Measurements from ENCODE around the gene NINL. TPM values are rescaled to one million over a fixed set of nuclear protein-coding genes. Genes with fewer than 3 reads are reported as not detected.

The NINL gene
- total RNA-seq, 2 experiments from 2014 or later: 2.1 to 2.3 TPM

DNA sequence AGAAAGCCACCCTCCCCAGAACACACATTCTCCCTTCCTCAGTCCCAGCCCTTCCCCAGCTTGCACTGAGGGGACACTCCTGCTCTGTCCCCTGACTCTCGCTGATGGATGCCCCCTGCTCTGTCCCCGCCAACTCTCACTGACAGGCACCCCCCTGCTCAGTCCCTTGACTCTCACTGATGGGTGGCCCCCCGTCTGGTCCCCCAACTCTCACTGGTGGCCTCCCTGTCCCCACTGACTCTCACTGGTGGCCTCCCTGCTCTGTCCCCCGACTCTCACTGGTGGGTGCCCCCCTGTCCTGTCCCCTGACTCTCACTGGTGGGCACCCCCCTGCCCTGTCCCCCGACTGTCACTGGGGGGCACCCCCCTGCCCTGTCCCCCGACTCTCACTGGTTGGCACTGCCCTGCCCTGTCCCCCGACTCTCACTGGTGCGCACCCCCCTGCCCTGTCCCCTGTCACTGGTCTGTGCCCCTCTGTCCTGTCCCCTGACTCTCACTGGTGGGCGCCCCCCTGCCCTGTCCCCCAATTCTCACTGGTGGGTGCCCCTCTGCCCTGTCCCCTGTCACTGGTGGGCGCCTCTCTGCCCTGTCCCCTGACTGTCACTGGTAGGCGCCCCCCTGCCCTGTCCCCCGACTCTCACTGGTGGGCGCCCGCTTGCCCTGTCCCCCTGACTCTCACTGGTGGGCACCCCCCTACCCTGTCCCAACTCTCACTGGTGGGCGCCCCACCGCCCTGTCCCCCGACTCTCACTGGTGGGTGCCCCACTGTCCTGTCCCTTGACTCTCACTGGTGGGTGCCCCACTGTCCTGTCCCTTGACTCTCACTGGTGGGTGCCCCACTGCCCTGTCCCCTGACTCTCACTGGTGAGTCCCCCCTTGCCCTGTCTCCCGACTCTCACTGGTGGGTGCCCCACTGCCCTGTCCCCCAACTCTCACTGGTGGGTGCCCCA, 116.9 kb downstream of the NINL start:
- H3K9me3 Mint-ChIP-seq (ENCODE audit: low read depth): no peaks in the 10 kb centered on the region
- H3K27me3 Mint-ChIP-seq: no peaks in the 10 kb centered on the region

GRCh38 chr20:25467441-25467840, 117.9 kb downstream of the NINL start:
- CTCF ChIA-PET: no interaction called here
- no peaks in the 10 kb centered on the region for H3K9me3 Mint-ChIP-seq (ENCODE audit: low read depth)

More for the DNA sequence above, 116.9 kb downstream of the NINL start:
- ATAC-seq (no peak), DNase-seq (no peak)
- H3K4me3 Mint-ChIP-seq: no peak overlapping the region
- H3K36me3 Mint-ChIP-seq: no peaks in the 10 kb centered on the region
- H3K4me1 Mint-ChIP-seq: no peaks in the 10 kb centered on the region
- H3K27ac Mint-ChIP-seq: no peak overlapping the region
- CTCF ChIA-PET: no interaction called here

GRCh38 chr20:25466846-25467245, 118.5 kb downstream of the NINL start:
- CTCF ChIA-PET: no interaction called here
- Mint-ChIP-seq H3K27me3 (no peaks in the 10 kb centered on the region), H3K27ac (no peak overlapping the region), H3K9me3 (ENCODE audit: low read depth) (no peaks in the 10 kb centered on the region), H3K4me3 (no peak overlapping the region), H3K4me1 (no peaks in the 10 kb centered on the region), H3K36me3 (no peaks in the 10 kb centered on the region)
- DNase-seq: no peak
- ATAC-seq: no peak

More at GRCh38 chr20:25467441-25467840, 117.9 kb downstream of the NINL start:
- no peaks in the 10 kb centered on the region for H3K4me1 Mint-ChIP-seq
- H3K4me3 Mint-ChIP-seq: no peak overlapping the region
- ATAC-seq (no peak), DNase-seq (no peak)
- no peaks in the 10 kb centered on the region for H3K36me3 Mint-ChIP-seq
- no peaks in the 10 kb centered on the region for H3K27me3 Mint-ChIP-seq
- no peak overlapping the region for H3K27ac Mint-ChIP-seq

GRCh38 chr20:25465243-25466135, 119.8 kb downstream of the NINL start:
- H3K27me3 Mint-ChIP-seq: no peaks in the 10 kb centered on the region
- H3K4me1 Mint-ChIP-seq: no peaks in the 10 kb centered on the region
- no peak overlapping the region for H3K27ac Mint-ChIP-seq
- H3K36me3 Mint-ChIP-seq: no peaks in the 10 kb centered on the region
- H3K9me3 Mint-ChIP-seq (ENCODE audit: low read depth): no peaks in the 10 kb centered on the region
- DNase-seq: no peak
- ATAC-seq: no peak
- CTCF ChIA-PET: no interaction called here
- no peak overlapping the region for H3K4me3 Mint-ChIP-seq

DNA sequence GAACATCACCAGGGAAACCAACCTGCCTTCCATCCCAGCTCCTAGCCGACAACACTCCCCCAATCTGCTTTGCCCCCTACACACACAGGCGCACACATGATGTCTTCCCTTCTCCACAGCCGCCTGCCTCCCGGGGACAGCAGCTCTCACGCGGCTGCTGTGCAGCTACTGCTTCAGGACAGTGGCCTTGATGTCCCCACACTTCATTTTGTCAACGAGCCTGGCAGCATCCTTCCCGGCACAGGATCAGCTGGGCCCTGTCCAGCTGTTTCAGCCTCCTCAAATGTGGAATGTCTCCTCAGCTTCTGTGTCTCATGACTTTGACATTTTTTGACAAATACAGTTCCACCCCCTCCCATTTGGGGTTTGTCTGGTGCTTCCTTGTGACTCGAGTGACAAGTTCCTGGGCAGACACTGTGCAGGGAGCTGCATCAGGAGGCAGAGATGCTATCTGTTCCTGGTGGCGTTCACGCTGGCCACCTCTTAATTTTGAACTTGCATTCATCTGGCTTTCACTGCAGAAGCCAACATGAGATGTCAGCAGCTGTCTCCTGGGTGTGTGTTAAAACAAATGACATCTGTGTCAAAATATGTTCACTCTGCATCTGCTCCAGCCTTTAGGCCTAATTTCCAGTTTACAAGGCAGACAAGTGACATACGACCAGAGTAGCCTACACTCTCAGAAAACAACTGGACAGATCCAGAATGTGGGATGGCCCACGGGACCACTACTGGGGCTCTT, 120.7 kb downstream of the NINL start:
- no peaks in the 10 kb centered on the region for H3K36me3 Mint-ChIP-seq
- H3K27me3 Mint-ChIP-seq: no peaks in the 10 kb centered on the region
- ATAC-seq (no peak), DNase-seq (no peak)
- no peaks in the 10 kb centered on the region for H3K9me3 Mint-ChIP-seq (ENCODE audit: low read depth)
- H3K4me3 Mint-ChIP-seq: no peak overlapping the region
- no peaks in the 10 kb centered on the region for H3K4me1 Mint-ChIP-seq
- H3K27ac Mint-ChIP-seq: no peak overlapping the region
- CTCF ChIA-PET: no interaction called here

DNA sequence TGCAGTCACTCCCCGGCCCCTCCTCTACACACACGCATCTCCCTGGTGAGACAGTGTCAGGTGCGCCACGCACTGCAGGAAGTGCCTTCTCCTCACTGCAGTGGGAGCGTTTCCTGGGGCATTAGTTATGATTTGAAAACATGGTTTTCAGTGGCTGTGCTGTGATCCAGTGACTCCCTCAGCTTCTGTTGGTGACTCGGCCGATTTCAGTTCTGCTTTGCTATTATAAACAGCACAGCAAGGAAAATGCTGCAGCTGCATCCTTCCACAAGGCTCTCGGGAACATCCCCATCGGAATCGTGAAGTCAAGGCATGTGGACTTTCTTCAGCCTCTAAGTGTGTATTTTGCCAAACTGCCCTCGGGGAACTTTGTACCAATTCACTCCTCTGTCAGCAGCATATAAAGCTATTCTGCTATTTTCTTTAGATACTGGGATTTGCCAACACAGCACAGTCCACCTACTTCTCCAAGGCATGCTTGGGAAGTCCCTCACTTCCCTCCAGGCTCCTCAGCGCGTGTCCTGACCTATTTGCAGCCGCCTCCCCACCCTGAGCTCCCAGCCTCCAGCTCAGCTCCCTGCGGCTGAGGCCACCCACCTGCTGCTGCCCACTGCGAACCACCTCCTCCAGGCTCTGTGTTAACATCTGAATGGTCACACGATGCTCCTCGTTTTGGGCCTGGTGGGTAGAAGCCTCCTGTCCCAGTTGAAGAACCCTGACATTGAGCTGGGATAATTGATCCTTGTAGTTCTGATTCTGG, 123.4 kb downstream of the NINL start:
- no peak overlapping the region for H3K4me3 Mint-ChIP-seq
- DNase-seq: no peak
- H3K27ac Mint-ChIP-seq: no peak overlapping the region
- H3K9me3 Mint-ChIP-seq (ENCODE audit: low read depth): no peaks in the 10 kb centered on the region
- CTCF ChIA-PET: no interaction called here
- no peaks in the 10 kb centered on the region for H3K36me3 Mint-ChIP-seq
- no peaks in the 10 kb centered on the region for H3K27me3 Mint-ChIP-seq
- H3K4me1 Mint-ChIP-seq: no peaks in the 10 kb centered on the region
- ATAC-seq: no peak

DNA sequence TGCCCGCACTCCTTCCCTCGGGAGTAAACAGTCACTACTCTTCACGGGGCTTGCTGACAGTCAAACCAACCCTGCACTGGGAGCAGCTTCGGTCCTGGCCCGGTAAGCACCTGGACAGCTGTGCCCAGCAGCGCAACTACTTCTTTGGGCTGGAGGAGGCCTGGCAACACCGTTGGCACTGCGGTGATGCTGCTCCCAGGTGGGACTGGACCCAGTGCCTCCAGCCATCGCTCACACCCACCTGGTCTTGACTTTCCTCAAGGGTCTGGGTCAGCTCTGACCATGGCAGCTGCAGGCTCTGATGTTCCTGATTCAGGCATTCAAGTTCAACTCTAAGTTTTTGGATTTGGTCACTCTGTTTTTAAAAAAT, 124.1 kb downstream of the NINL start:
- Mint-ChIP-seq H3K9me3 (ENCODE audit: low read depth) (no peaks in the 10 kb centered on the region), H3K27me3 (no peaks in the 10 kb centered on the region), H3K27ac (no peak overlapping the region), H3K36me3 (no peaks in the 10 kb centered on the region), H3K4me3 (no peak overlapping the region), H3K4me1 (no peaks in the 10 kb centered on the region)
- CTCF ChIA-PET: no interaction called here
- no peak for ATAC-seq
- DNase-seq: no peak

GRCh38 chr20:25460566-25461280, 124.6 kb downstream of the NINL start:
- Mint-ChIP-seq H3K36me3 (no peaks in the 10 kb centered on the region), H3K27me3 (no peaks in the 10 kb centered on the region), H3K4me1 (no peaks in the 10 kb centered on the region), H3K4me3 (no peak overlapping the region), H3K27ac (no peak overlapping the region), H3K9me3 (ENCODE audit: low read depth) (no peaks in the 10 kb centered on the region)
- DNase-seq (no peak), ATAC-seq (no peak)
- CTCF ChIA-PET: no interaction called here

DNA sequence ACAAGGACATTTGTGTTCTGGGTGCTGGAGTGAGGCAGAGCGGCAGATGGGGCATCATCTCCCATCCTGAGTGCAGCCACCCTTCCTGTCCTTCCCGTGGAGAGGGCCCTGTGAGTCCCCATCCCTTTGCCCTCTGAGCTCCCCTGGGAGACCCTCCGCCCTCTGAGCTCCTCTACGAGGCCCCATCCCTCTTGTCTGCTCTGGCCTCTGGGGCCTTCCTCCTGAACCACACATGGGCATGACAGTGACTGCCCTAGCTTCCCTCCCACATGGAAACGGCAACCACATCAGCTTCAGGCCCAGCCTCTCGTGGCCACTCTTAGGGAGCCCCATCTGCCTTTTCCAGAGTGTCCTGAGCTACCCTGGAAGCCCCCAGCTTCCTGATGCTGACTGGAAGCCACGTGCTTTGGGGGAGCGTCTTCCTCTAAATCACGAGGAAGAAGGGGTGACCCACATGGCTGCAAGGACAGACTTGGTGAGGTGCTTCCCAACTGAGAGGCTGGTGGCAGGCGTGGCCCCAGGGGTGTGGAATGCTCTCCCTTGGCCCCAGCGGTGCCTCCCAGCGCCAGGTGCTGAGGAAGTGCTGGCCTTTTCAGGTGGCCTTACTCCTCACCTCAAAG, 125.3 kb downstream of the NINL start:
- Mint-ChIP-seq H3K27ac (no peak overlapping the region), H3K9me3 (ENCODE audit: low read depth) (no peaks in the 10 kb centered on the region), H3K36me3 (no peaks in the 10 kb centered on the region), H3K4me3 (no peak overlapping the region), H3K4me1 (no peaks in the 10 kb centered on the region), H3K27me3 (no peaks in the 10 kb centered on the region)
- DNase-seq: no peak
- ATAC-seq: no peak
- CTCF ChIA-PET: no interaction called here

GRCh38 chr20:25459111-25459830, 126.1 kb downstream of the NINL start:
- no peak overlapping the region for H3K27ac Mint-ChIP-seq
- H3K27me3 Mint-ChIP-seq: no peaks in the 10 kb centered on the region
- CTCF ChIA-PET: no interaction called here
- no peaks in the 10 kb centered on the region for H3K36me3 Mint-ChIP-seq
- H3K9me3 Mint-ChIP-seq (ENCODE audit: low read depth): no peaks in the 10 kb centered on the region
- H3K4me1 Mint-ChIP-seq: no peaks in the 10 kb centered on the region
- ATAC-seq (no peak), DNase-seq (no peak)
- H3K4me3 Mint-ChIP-seq: no peak overlapping the region

- Mint-ChIP-seq H3K36me3 (no peaks in the 10 kb centered on the region), H3K27me3 (no peaks in the 10 kb centered on the region)
- ATAC-seq: no peak
Observed at GRCh38 chr20:25457886-25458680, 127.2 kb downstream of the NINL start.

More at GRCh38 chr20:25457886-25458680, 127.2 kb downstream of the NINL start:
- Mint-ChIP-seq H3K27ac (no peak overlapping the region), H3K4me3 (no peak overlapping the region), H3K4me1 (no peaks in the 10 kb centered on the region), H3K9me3 (ENCODE audit: low read depth) (no peaks in the 10 kb centered on the region)
- CTCF ChIA-PET: no interaction called here
- no peak for DNase-seq

Data from activated CD8-positive, alpha-beta memory T cell treated with anti-CD3 and anti-CD28 coated beads, Interleukin-2, amount 10 ng/mL, durations not matched to agents 7 days and 5 days (primary cell).